BE2C (cell line): ENCODE data around the gene CPT1A.

Experiments used
- DNase-seq: peaks from one replicate; pipeline ENCODE4 v3.0.0-alpha.2; 2020
- H3K27me3 ChIP-seq: fragments of 250-450 bp; sonication (Bioruptor Pico); 2 replicates; pipeline ENCODE4 v1.5.1; 2020; ENCODE audit warnings: mild to moderate bottlenecking
- H3K36me3 ChIP-seq: fragments of 250-450 bp; sonication (Bioruptor Pico); 2 replicates; pipeline ENCODE4 v1.5.1; 2020; ENCODE audit warnings: mild to moderate bottlenecking
- H3K4me1 ChIP-seq: fragments of 250-450 bp; sonication (Bioruptor Pico); 2 replicates; pipeline ENCODE4 v1.5.1; 2020
- H3K4me3 ChIP-seq: 2 replicates; pipeline ENCODE4 v1.5.1; 2011; ENCODE audit warnings: low read depth, low read length
- H3K9me3 ChIP-seq: fragments of 250-450 bp; sonication (Bioruptor Pico); 2 replicates; pipeline ENCODE4 v1.5.1; 2020
- CTCF ChIP-seq: IDR thresholded peaks from 2 replicates; pipeline ENCODE4 v1.5.1; 2012; ENCODE audit warnings: mild to moderate bottlenecking, low read depth, low read length

Gene CPT1A

GRCh38 chr11:68844801-68845200, 3.1 kb upstream of the CPT1A start:
- Histone ChIP-seq H3K9me3 (no peaks in the 10 kb centered on the region), H3K36me3 (no peaks in the 10 kb centered on the region), H3K4me1 (peaks cover 11% of the 10 kb centered on the region), H3K4me3 (no peak overlapping the region), H3K27me3 (no peaks in the 10 kb centered on the region)
- DNase-seq, result no peak
- TF ChIP-seq CTCF, result no peak

- Histone ChIP-seq H3K4me1 (peaks cover 12% of the 10 kb centered on the region), H3K4me3 (no peak overlapping the region), H3K27me3 (no peaks in the 10 kb centered on the region), H3K36me3 (no peaks in the 10 kb centered on the region), H3K9me3 (no peaks in the 10 kb centered on the region)
- no peak for DNase-seq
- TF ChIP-seq CTCF, result no peak
These were observed 2.7 kb upstream of the CPT1A start for GRCh38 chr11:68844376-68844775.

GRCh38 chr11:68843703-68844312, 2.1 kb upstream of the CPT1A start:
- Histone ChIP-seq H3K4me3 (no peak overlapping the region), H3K27me3 (no peaks in the 10 kb centered on the region), H3K4me1 (peaks cover 12% of the 10 kb centered on the region), H3K9me3 (no peaks in the 10 kb centered on the region), H3K36me3 (no peaks in the 10 kb centered on the region)
- DNase-seq, result no peak
- no peak for TF ChIP-seq CTCF

- Histone ChIP-seq H3K9me3 (no peaks in the 10 kb centered on the region), H3K36me3 (no peaks in the 10 kb centered on the region), H3K27me3 (no peaks in the 10 kb centered on the region), H3K4me3 (no peak overlapping the region), H3K4me1 (peaks cover 12% of the 10 kb centered on the region)
- TF ChIP-seq CTCF, result no peak
- DNase-seq, result no peak
These were observed 1.4 kb upstream of the CPT1A start for GRCh38 chr11:68843052-68843561.

GRCh38 chr11:68842427-68843051, 823 bp upstream of the CPT1A start:
- no peak for TF ChIP-seq CTCF
- no peaks in the 10 kb centered on the region for H3K36me3 ChIP-seq
- DNase-seq, result no peak
- peaks cover 12% of the 10 kb centered on the region for H3K4me1 ChIP-seq
- no peak overlapping the region; the same call in 1 of the 2 replicates for H3K4me3 ChIP-seq
- no peaks in the 10 kb centered on the region for H3K27me3 ChIP-seq
- H3K9me3 ChIP-seq, result no peaks in the 10 kb centered on the region
